Measurements from ENCODE around the gene PIM2.

PIM2 gene

GRCh38 chrX:48908600-48908999 is 10.2 kb downstream of the PIM2 start:
- H3K4me3 ChIP-seq (ENCODE audit: low read depth, low read length), result no peak overlapping the region
- no peak for TF ChIP-seq CTCF (IDR thresholded peaks at IDR 0.05; ENCODE audit: low read depth, low read length, missing control alignments)
- DNase-seq (ENCODE audit: low read depth), result no peak
- in situ Hi-C loops (cut with HindIII; ENCODE audit: low sequenced_read_pairs), result no loop called here

GRCh38 chrX:48905090-48905790 is 13.6 kb downstream of the PIM2 start:
- no peak for TF ChIP-seq CTCF (IDR thresholded peaks at IDR 0.05; ENCODE audit: low read depth, low read length, missing control alignments)
- in situ Hi-C loops (cut with HindIII; ENCODE audit: low sequenced_read_pairs), result no loop called here
- no peak for DNase-seq (ENCODE audit: low read depth)
- H3K4me3 ChIP-seq (ENCODE audit: low read depth, low read length), result no peak overlapping the region

GRCh38 chrX:48904626-48905025 is 14.2 kb downstream of the PIM2 start:
- in situ Hi-C loops (cut with HindIII; ENCODE audit: low sequenced_read_pairs), result no loop called here
- no peak overlapping the region for H3K4me3 ChIP-seq (ENCODE audit: low read depth, low read length)
- no peak for TF ChIP-seq CTCF (IDR thresholded peaks at IDR 0.05; ENCODE audit: low read depth, low read length, missing control alignments)
- no peak for DNase-seq (ENCODE audit: low read depth)

- no peak for TF ChIP-seq CTCF (IDR thresholded peaks at IDR 0.05; ENCODE audit: low read depth, low read length, missing control alignments)
- DNase-seq (ENCODE audit: low read depth), result no peak
- H3K4me3 ChIP-seq (ENCODE audit: low read depth, low read length), result no peak overlapping the region
- in situ Hi-C loops (cut with HindIII; ENCODE audit: low sequenced_read_pairs), result no loop called here
These were observed 14.6 kb downstream of the PIM2 start for GRCh38 chrX:48904180-48904579.

- in situ Hi-C loops (cut with HindIII; ENCODE audit: low sequenced_read_pairs), result no loop called here
- no peak overlapping the region for H3K4me3 ChIP-seq (ENCODE audit: low read depth, low read length)
- TF ChIP-seq CTCF (IDR thresholded peaks at IDR 0.05; ENCODE audit: low read depth, low read length, missing control alignments), result no peak
- no peak for DNase-seq (ENCODE audit: low read depth)
These were observed 15.5 kb downstream of the PIM2 start for GRCh38 chrX:48903290-48903689.

GRCh38 chrX:48902776-48903175 is 16.0 kb downstream of the PIM2 start:
- no peak overlapping the region for H3K4me3 ChIP-seq (ENCODE audit: low read depth, low read length)
- in situ Hi-C loops (cut with HindIII; ENCODE audit: low sequenced_read_pairs), result no loop called here
- no peak for TF ChIP-seq CTCF (IDR thresholded peaks at IDR 0.05; ENCODE audit: low read depth, low read length, missing control alignments)
- no peak for DNase-seq (ENCODE audit: low read depth)
